ENCODE data around the gene THOC5.
A peak's percentile ranks its signal among the peaks of the same experiment; 100 is the strongest.
"Not testable (repeated sequence)": the region's sequence is repeated elsewhere in the genome, so short reads cannot be mapped to it uniquely, and the experiment has no call there.

THOC5 gene

DNA sequence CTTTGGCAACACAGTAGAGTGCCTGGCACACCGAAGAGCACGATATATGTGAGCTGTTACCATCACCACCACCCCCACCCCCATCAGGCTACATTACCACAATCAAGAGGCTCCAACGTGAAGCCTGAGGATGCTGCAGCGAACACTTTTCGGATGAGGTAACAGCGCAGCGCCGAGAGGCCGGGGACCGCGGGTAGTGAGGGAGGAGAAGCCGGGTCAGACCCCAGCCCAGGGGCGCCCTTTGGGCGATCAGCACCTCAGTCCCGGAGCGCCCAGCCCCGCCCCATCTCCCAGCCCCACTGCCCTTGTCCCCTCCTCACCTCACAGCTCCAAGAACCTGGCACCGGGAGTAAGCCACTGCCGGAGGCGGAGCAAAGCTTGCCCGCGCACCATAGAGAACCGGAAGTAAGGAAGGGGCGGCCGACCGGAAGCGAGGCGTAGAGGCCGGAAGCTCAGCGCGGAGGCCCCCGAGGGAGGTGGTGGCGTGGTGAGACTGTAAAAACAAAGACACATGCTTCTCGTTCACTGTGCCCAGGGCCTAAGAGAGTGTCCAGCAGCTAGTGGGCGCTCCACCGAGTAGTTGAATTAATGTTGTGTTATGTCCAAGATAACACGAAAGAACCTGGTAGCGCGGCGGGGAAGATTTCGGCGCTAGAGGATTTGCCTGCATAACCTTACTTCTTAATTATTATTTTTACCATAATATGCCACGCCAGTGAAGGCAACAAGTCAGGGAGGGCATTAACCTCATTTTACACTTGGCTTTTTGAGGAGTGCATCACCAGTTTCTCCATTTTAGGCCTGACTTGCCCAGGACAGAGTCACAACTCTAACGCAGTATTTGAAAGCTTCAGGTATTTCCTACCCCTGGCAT, at the start of gene THOC5:
THOC5 (minus strand) TSS at position 407 of the 874 bp plus-strand sequence. CDS start 4,610 bp downstream, outside the sequence.
- peak; percentile 90 for DNase-seq (ENCODE audit: low read depth)

DNA sequence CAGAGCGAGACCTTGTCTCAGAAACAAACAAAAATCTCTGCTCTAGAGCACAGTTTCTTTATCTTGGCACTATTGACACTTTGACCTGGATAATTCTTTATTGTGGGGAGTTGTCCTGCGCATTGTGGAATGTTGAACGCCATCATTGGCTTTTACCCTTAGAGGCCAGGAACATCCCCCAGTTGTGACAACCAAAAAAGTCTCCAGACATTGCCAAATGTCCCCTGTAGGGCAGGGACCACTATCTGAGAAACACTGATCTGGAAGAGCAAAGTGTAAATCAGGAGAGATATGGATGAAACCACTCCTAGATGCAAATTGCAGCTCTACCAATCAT, 45.1 kb upstream of the THOC5 start:
- DNase-seq (ENCODE audit: low read depth) = no peak

DNA sequence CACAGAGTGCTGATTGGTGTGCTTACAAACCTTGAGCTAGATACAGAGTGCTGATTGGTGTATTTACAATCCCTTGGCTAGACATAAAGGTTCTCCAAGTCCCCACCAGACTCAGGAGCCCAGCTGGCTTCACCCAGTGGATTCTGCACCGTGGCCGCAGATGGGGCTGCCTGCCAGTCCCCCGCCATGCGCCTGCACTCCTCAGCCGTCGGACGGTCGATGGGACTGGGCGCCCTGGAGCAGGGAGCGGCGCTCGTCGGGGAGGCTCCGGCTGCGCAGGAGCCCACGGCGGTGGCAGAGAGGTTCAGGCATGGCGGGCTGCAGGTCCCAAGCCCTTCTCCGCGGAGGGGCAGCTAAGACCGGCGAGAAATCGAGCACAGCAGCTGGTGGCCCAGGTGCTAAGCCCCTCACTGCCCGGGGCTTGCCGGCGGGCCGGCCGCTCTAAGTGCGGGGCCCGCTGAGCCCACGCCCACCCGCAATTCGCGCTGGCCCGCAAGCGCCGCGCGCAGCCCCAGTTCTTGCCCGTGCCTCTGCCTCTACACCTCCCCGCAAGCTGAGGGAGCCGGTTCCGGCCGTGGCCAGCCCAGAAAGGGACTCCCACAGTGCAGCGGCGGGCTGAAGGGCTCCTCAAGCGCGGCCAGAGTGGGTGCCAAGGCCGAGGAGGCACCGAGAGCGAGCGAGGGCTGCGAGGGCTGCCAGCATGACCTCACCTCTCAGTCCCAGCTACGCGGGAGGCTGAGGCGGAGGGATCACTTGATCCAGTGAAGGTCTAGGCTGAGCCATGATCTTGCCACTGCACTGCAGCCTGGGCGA, 44.5 kb upstream of the THOC5 start:
- DNase-seq (ENCODE audit: low read depth) = not testable (repeated sequence)

DNA sequence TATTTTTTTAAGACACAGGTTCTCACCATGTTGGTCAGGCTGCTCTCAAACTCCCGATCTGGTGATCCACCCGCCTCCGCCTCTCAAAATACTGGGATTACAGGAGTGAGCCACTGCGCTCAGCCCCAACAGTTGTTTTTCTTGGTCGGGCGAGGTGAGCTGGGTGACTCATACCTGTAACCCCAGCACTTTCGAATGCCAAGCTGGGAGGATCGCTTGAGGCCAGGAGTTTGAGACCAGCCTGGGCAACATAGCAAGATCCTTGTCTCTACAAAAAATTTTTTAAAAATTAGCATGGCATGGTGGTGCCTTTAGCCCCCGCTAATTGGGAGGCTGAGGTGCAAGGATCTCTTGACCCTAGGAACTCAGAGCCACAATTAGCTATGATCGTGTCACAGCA, 42.9 kb upstream of the THOC5 start:
- DNase-seq (ENCODE audit: low read depth) = no peak

DNA sequence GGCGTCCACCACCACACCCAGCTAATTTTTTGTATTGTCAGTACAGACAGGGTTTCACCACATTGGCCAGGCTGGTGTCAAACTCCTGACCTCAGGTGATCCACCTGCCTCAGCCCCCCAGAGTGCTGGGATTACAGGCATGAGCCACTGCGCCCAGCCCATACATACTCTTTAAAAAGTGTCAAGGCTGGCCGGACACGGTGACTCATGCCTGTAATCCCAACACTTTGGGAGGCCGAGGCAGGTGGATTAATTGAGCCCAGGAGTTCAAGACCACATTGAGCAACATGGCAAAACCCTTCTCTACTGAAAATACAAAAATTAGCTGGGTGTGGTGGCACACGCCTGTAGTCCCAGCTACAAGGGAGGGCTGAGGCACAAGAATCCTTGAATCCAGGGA, 40.9 kb upstream of the THOC5 start:
- not testable (repeated sequence) for DNase-seq (ENCODE audit: low read depth)

DNA sequence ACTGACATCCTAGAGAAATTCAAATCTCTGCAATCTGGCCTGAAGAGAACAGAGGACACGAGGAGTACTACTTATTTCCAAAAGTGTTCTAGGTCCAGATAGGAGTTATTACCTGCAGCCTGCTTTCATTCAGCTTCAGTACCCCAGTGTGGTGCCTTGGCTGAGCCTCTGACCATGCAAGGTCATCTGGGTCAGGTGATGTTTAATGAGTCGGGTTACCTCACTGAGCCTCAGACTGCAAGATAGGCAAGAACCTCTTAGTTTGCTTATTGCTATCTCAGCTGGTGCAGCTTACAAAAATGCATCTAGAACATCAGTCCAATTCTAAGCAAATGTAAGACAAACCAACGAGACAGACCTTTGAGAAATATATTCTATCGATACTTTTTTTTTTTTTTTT, 40.4 kb upstream of the THOC5 start:
- no peak for DNase-seq (ENCODE audit: low read depth)

DNA sequence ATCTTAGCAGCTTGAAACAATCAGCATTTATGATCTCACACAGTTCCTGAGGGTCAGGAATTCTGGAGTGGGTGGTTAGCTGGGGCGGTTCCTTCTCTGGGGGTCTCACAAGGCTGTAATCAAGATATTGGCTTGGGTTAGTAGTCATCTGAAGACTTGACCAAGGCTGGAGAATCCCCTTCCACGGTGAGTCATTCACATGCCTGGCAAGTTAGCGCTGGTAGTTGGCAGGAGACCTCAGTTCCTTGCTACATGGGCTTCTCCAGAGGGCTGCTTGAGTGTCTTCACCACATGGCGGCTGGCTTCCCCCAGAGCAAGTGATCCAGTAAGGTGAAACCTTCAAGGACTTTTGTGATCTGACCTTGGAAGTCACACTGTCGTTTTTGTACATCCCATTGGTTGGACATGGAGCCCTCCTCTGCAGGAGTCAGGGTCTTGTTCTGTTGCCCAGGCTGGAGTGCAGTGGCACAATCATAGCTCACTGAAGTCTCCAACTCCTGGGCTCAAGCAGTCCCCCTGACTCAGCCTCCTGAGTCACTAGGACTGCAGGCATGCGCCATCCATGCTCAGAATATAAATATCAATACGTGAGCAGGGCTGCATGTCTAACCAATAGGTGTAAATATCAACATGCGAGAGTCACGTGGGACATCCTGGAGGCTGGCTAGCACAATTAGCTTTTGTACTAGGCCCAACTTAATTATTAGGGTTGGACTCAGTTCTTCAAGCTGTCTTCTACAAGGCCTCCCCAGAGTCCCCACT, 34.6 kb upstream of the THOC5 start:
- peak; percentile 70 for DNase-seq (ENCODE audit: low read depth)

DNA sequence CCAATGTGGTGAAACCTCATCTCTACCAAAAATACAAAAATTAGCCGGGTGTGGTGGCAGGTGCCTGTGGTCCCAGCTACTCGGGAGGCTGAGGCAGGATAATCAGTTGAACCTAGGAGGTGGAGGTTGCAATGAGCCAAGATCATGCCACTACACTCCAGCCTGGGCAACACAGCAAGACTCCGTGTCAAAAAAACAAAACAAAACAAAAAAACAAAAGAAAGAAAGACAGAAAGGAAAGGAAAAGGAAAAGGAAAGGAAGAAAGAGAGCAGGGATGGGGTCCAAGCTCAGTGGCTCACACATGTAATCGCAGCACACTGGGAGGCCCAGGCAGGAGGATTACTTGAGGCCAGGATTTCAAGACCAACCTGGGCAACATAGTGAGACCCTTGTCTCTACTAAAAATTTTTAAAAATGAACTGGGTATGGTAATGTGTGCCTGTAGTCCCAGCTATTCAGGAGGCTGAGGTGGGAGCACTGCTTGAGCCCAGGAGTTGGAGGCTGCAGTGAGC, 32.7 kb upstream of the THOC5 start:
- DNase-seq (ENCODE audit: low read depth) = not testable (repeated sequence)

DNA sequence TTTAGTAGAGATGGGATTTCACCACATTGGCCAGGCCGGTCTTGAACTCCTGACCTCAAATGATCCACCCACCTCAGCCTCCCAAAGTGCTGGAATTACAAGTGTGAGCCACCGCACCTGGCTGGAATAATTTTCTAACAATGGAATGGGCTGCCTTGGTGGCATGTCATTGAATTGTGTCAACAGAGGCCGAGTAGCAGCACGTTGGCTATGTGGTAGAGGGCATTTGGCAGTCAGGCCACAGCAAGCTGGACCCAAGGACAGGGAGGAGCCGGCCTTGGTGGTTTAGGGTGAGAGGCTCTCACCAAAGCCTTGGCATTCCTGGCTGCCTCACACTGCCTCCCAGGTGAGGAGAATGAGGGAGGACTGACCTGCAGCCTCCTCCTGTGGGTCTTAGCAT, 31.4 kb upstream of the THOC5 start:
- no peak for DNase-seq (ENCODE audit: low read depth)

DNA sequence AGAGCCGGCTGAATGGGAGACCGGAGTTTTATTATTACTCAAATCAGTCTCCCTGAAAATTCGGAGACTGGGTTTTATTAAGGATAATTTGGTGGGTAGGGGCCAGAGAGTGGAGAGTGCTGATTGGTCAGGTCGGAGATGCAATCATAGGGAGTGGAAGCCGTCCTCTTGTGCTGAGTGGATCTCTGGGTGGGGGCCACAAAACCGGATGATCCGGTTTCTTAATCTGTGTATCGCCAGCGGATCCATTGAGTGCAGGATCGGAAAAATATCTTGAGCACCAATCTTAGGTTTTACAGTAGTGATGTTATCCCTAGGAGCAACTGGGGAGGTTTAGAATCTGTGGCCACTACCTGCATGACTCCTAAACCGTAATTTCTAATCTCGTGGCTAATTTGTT, 28.2 kb upstream of the THOC5 start:
- DNase-seq (ENCODE audit: low read depth) = no peak

DNA sequence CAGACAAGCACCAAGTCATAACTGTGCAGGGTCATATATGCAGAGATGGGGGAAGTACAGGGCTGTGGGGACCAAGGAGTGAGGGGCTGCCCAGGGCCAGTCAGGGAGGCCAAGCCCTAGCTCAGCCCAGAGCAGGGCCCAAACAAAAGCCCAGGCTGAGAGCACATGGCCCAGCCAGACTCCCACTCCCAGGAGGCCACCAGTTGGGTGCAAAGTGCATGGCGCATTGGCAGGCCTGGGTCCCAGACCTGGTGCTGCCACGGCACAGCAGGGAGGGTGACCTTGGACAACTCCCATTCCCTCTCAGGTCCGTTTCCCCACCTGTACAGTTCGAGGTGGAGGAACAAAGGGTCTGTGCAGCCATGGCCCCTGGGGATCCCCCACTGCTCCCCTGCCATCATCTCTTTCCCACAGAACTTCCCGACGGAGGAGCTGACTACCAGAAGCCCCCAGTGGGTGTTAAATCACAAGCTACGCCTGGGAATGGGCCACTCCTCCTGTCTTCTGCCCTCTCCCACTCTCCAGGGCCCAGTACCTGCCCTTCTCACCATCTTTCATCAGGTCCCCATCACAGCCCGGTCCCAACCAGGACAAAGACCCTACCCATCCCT, 26.7 kb upstream of the THOC5 start:
- DNase-seq (ENCODE audit: low read depth) = no peak

DNA sequence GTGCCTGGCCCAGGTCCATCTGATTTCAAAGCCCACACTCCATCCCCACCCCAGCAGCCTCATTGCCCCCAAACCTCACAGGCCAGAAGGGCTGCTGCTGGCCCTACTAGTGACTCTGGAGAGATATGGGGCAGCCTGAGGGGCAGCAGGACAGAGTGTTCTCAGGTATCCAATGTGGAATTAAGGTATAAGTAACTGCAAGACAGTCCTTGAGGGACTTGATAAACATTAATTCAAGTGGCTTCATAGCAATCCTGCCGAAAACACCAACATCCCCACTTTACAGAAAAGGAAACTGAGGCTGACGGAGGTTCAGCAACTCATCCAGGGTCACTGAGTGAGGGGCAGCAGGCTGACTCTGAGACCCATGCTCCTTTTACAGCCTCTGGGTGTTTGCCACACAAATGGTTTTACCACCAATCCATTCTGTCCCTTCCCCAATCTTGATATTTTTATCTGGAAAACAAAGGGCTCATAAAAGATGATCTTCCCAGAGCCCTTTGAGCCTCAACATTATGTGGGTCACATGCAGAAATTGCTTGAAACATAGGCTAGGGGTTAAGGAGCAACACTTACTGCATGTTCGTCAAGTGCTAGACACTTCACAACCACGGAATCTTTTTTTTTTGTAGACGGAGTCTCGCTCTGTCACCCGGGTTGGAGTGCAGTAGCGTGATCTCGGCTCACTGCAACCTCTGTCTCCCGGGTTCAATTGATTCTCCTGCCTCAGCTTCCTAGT, 25.1 kb upstream of the THOC5 start:
- DNase-seq (ENCODE audit: low read depth) = no peak

DNA sequence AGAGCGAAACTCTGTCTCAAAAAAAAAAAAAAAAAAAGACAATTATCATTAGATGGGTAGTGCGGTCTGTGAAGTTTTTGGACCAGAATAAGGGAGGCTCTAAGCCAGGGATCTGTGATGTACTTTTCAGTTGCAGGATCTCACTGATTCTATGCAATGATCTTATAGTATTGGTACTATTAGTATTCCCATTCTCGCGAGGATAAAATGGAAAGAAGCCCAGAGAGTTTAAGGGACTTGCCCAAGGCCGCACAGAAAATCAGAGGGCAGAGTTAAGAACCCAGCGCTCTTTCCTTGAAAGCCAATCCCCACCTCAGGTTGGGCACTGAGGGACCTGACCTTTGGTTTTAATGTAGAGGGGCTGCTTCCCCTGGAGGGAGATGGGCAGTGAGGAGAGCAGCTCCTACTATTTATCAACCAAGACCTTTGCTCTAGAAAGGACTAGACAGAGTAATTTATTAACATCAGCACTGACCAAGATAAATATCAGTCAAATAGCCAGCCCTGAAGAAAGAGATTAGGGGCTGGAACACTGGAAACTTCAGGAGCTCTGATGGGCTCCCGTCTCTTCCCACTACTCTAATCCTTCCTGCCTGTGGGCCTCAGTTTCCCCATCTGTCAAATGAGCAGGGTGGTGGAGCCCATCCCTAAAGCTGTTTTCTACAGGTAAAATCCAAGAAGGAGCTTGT, 21.3 kb upstream of the THOC5 start:
- DNase-seq (ENCODE audit: low read depth) = no peak

DNA sequence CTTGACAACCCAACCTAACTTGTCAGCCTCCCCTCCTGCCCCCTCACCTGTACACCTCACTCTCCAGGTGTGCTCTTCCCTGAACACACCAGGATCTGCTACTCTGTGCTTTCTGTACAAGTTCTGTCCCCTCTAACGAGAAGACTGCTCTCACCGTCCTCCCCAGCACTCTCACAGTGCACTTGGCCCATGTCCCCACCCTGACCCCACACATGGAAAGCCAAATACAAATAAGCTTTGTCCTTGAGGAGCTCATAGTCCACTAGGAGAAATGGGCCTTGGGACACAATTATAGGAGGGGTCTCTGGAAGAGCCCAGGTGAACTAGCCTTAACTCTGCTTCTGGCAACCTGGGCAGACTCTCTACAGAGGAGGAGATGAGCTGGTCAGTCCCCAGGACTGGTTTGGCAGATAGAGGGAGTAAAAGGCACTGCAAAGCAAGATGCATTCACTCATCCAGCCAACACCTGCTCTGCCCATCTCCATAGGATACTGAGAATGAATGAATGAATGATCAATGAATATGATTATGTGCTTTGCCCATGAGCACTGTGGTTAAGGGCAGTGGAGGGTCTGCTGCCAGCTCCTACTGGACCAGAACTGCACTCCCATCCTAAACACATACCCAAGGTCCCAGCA, 17.5 kb upstream of the THOC5 start:
- no peak for DNase-seq (ENCODE audit: low read depth)

DNA sequence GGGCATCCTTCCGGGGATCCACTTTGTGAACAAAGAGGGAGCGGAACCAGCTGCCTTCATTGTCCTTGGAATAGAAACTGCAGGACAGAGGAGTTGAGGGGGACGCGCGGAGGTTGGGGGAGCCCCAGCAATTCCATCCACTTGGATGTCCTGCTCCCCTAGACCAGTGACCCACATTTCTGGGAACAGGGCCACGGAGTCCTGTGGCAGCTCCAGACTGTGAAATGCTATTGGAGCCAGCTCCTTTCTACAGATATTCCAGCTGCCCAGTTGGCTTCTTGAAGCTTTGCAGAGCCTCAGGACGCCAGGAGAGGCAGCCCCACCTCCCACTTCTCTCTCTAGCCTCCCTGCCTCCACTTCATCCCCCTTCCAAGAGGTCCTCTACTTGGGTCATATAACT, 16.9 kb upstream of the THOC5 start:
- no peak for DNase-seq (ENCODE audit: low read depth)

DNA sequence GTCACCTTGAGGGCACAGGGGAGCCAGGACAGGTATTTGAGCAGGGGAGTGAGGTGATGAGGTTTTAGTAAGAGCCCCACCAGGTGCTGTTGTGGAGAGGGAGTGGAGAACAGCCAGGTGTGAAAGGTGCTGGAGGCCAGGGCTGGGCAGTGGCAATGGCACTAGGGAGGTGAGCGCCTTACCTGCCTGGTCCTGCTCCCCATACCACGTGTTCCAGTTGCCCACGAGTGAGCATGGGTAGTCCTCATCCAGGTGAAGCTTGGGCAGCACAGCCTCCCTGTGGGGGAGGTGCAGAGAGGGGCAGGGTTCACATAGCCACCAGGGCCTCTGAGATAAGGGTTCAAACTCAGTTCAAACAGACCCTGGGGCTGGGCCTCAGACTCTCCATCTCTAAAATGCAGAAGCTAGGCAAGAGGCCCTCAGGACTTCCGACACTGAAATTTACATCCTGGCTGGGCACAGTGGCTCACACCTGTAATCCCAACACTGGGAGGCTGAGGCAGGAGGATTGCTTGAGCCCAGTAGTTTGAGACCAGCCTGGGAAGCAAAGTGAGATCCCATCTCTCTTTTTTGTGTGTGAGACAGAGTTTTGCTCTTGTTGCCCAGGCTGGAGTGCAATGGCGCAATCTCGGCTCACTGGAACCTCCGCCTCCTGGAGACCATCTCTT, 15.6 kb upstream of the THOC5 start:
- no peak for DNase-seq (ENCODE audit: low read depth)

DNA sequence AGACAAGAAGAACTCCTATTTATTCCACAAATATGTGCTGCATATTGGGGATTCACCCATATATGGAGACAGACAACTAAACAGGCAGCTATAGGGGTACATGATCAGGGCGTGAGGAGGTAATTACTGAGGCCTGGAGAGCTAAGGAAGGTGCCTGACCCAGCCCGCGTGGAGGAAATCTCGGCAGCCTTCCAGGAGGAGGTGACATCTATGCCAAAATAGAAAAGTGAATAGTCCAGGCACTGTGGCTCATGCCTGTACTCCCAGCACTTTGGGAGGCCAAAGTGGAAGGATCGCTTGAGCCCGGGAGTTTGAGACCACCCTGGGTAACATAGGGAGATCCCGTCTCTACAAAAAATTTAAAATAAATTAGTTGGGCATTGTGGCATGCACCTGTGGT, 13.8 kb upstream of the THOC5 start:
- no peak for DNase-seq (ENCODE audit: low read depth)

DNA sequence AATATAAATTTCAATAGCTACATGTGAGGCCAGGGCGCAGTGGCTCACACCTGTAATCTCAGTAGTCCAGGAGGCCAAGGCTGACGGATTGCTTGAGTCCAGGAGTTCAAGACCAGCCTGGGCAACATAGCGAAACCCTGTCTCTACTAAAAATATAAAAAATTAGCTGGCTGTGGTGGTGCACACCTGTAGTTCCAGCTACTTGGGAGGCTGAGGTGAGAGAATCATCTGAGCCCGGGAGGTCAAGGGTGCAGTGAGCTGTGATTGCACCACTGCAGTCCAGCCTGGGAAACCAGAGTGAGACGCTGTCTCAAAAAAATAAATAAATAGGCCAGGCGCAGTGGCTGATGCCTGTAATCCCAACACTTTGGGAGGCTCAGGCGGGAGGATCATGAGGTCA, 13.0 kb upstream of the THOC5 start:
- not testable (repeated sequence) for DNase-seq (ENCODE audit: low read depth)

DNA sequence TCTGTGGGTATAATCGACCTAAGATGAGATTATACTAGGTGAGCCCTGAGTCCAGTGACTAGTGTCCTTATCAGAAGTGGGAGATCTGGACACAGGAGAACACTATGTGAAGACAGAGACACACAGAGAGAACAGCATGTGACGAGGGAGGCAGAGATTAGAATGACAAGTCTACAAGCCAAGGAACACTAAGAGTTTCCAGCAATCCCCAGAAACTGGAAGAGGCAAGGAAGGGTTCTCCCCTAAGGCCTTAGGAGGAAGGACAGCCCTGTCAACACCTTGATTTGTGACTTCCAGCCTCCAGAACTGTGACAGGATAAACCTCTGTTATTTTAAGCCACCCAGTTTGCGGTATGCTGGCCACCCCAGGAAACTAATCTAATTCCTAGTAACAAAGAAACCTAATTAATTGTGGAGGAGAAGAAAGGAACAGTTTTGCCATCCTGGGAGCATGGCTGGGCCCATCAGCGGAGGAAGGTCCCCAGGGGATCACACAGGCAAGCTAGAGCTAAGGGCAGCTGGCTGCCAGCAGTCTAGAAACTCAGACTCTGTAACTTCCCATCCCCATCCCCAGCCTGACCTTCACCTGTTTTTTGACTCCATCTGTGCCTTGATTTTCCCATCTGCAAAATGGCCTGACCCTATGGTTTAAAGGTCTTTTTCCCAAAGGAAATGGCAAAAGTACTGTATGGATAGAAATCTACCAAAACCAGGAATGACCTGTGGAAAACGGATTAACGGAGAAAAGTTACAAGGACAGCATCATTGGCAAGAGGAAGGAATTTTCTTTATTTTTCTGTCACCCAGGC, 10.3 kb upstream of the THOC5 start:
- DNase-seq (ENCODE audit: low read depth) = no peak
